Measurements from ENCODE around the gene RPL28. TPM values are rescaled to one million over a fixed set of nuclear protein-coding genes. Genes with fewer than 3 reads are reported as not detected.

Gene RPL28
- total and polyA plus RNA-seq, 10 of the 15 experiments (the other 5 are each of a cell fraction or from before 2014, with no cell fraction given): 260 to 3,542 (median 891) TPM

- TF ChIP-seq ZSCAN29 (IDR thresholded peaks at IDR 0.05) (no peak), POU2F2 (IDR thresholded peaks at IDR 0.05; ENCODE audit: borderline replicate concordance, low read depth, low read length) (no peak), RAD21 (IDR thresholded peaks at IDR 0.05; ENCODE audit: insufficient read depth, low read depth, low read length) (no peak), SUZ12 (IDR thresholded peaks at IDR 0.05; ENCODE audit: unreplicated experiment) (no peak), FOXK2 (IDR thresholded peaks at IDR 0.05) (no peak), SKIL (IDR thresholded peaks at IDR 0.05; ENCODE audit: low read depth, poor library complexity, severe bottlenecking) (no peak), POLR2AphosphoS2 (IDR thresholded peaks at IDR 0.05; ENCODE audit: low read depth, low read length) (no peak), JUNB (IDR thresholded peaks at IDR 0.05) (no peak), MTA3 (IDR thresholded peaks at IDR 0.05; ENCODE audit: borderline replicate concordance, low read length) (no peak)
- TF ChIP-seq, protein P1, sequence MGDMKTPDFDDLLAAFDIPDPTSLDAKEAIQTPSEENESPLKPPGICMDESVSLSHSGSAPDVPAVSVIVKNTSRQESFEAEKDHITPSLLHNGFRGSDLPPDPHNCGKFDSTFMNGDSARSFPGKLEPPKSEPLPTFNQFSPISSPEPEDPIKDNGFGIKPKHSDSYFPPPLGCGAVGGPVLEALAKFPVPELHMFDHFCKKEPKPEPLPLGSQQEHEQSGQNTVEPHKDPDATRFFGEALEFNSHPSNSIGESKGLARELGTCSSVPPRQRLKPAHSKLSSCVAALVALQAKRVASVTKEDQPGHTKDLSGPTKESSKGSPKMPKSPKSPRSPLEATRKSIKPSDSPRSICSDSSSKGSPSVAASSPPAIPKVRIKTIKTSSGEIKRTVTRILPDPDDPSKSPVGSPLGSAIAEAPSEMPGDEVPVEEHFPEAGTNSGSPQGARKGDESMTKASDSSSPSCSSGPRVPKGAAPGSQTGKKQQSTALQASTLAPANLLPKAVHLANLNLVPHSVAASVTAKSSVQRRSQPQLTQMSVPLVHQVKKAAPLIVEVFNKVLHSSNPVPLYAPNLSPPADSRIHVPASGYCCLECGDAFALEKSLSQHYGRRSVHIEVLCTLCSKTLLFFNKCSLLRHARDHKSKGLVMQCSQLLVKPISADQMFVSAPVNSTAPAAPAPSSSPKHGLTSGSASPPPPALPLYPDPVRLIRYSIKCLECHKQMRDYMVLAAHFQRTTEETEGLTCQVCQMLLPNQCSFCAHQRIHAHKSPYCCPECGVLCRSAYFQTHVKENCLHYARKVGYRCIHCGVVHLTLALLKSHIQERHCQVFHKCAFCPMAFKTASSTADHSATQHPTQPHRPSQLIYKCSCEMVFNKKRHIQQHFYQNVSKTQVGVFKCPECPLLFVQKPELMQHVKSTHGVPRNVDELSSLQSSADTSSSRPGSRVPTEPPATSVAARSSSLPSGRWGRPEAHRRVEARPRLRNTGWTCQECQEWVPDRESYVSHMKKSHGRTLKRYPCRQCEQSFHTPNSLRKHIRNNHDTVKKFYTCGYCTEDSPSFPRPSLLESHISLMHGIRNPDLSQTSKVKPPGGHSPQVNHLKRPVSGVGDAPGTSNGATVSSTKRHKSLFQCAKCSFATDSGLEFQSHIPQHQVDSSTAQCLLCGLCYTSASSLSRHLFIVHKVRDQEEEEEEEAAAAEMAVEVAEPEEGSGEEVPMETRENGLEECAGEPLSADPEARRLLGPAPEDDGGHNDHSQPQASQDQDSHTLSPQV (IDR thresholded peaks at IDR 0.05): no peak
- TF ChIP-seq, protein P2, sequence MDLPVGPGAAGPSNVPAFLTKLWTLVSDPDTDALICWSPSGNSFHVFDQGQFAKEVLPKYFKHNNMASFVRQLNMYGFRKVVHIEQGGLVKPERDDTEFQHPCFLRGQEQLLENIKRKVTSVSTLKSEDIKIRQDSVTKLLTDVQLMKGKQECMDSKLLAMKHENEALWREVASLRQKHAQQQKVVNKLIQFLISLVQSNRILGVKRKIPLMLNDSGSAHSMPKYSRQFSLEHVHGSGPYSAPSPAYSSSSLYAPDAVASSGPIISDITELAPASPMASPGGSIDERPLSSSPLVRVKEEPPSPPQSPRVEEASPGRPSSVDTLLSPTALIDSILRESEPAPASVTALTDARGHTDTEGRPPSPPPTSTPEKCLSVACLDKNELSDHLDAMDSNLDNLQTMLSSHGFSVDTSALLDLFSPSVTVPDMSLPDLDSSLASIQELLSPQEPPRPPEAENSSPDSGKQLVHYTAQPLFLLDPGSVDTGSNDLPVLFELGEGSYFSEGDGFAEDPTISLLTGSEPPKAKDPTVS (IDR thresholded peaks at IDR 0.05; ENCODE audit: low read depth, low read length): no peak
- POLR2A ChIA-PET: no interaction called here
- H3K4me2 ChIP-seq (ENCODE audit: control insufficient read depth, insufficient read depth): no peak overlapping the region
- SMC1A ChIA-PET (ENCODE audit: uncharacterized antibody, unreplicated experiment): no interaction called here
- H3K4me1 ChIP-seq (ENCODE audit: control insufficient read depth, insufficient read depth, low read length): no peaks in the 10 kb centered on the region
- CTCF ChIA-PET: interaction anchor here (0.5 to 0.6 kb wide), 2 partner anchors 27 to 146 kb away, joined by 3 to 5 read pairs; no protein-coding TSS in a partner anchor
- in situ Hi-C loops (cut with MboI) (no loop called here), intact Hi-C loops (cut with micrococcal nuclease; ENCODE audit: unreplicated experiment) (no loop called here)
- no peak overlapping the region for H3K9ac ChIP-seq (ENCODE audit: control insufficient read depth, insufficient read depth, low read length)
- no TSS peak for BruUV-seq (replicated peaks)
- RAD21 ChIA-PET (ENCODE audit: unreplicated experiment): no interaction called here
- FAIRE-seq (no peak), ATAC-seq (peak; percentile 42), DNase-seq (ENCODE audit: low read depth, low spot score) (no peak)
- no peak overlapping the region for H3K27ac ChIP-seq (ENCODE audit: control insufficient read depth, insufficient read depth)
- H4K20me1 ChIP-seq (ENCODE audit: control insufficient read depth, insufficient read depth): no peaks in the 10 kb centered on the region
- no peaks in the 10 kb centered on the region for H3K36me3 ChIP-seq (ENCODE audit: control insufficient read depth in 2 of 2, insufficient read depth in 2 of 2, low read length in 1 of 2)
- no peak overlapping the region for H2AFZ ChIP-seq (ENCODE audit: control insufficient read depth, low read depth, low read length)
- H3K79me2 ChIP-seq (ENCODE audit: control insufficient read depth, insufficient read depth, low read length): no peaks in the 10 kb centered on the region
- H3K27me3 ChIP-seq (replicated peaks in 1 of 2; ENCODE audit: control insufficient read depth in 2 of 2, insufficient read depth in 2 of 2, low read length in 1 of 2): peaks cover 0 to 1% of the 10 kb centered on the region in 2 experiments; a peak in 2 of 4 replicates
- no peak overlapping the region for H3K4me3 ChIP-seq
- no peaks in the 10 kb centered on the region for H3K9me3 ChIP-seq (replicated peaks; ENCODE audit: control insufficient read depth, insufficient read depth, low read length)
- 60% methylated on average over 15 of the region's 16 CpGs for WGBS (ENCODE audit: insufficient coverage, insufficient replicate concordance, low lambda C conversion rate, missing lambda C conversion rate)
Observed at GRCh38 chr19:55447421-55448174, 61.9 kb downstream of the RPL28 start.
